ENCODE data around the gene CNPY3.
"Not testable (repeated sequence)": the region's sequence is repeated elsewhere in the genome, so short reads cannot be mapped to it uniquely, and the experiment has no call there.

Gene CNPY3

GRCh38 chr6:42928986-42929820, at the start of gene CNPY3:
TSS of gene CNPY3 (plus strand) at chr6:42929480. CDS start at chr6:42929571, 91 bp downstream.
- TF ChIP-seq EZH2 (optimal IDR thresholded peaks at IDR 0.05; ENCODE audit: low read depth, low read length) (no peak), CTCF (IDR thresholded peaks at IDR 0.05; ENCODE audit: low read length) (no peak), EZH2phosphoT487 (IDR thresholded peaks at IDR 0.05; ENCODE audit: low read length) (no peak)
- peak; percentile 96 for DNase-seq
- no peaks in the 10 kb centered on the region; the same call in 1 of the 2 replicates for H4K20me1 ChIP-seq (ENCODE audit: insufficient read depth, low read length)

DNA sequence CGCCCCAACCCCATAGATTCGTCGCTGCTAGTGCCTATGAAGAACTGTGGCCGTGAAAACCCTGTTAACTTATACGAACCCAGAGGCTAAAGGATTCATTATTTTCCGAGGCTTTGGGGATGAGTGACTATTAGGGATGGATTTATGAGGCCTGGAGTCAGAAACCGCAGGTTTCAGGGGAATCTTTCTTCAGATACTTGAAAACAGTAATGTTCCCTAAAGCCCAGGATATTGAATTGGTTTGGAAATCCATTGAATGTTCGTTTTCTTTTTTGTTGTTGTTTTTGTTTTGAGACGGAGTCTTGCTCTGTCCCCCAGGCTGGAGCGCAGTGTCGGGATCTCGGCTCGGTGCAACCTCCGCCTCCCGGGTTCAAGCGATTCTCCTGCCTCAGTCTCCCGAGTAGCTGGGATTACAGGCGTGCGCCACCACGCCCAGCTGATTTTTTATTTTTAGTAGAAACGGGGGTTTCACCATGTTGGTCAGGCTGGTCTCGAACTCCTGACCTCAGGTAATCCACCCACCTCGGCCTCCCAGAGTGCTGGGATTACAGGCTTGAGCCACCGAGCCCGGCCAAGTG, 49.0 kb upstream of the CNPY3 start:
- Histone ChIP-seq H3F3A (ENCODE audit: insufficient read depth, low read length) (peaks cover 12% of the 10 kb centered on the region; the same call in 1 of the 2 replicates), H3K4me2 (ENCODE audit: low read depth, low read length) (peak overlapping the region; percentile 76), H3K27ac (ENCODE audit: low read length) (peak overlapping the region; percentile 85; the same call in 1 of the 2 replicates), H3K36me3 (replicated peaks; ENCODE audit: insufficient read depth, low read length) (peaks cover 14% of the 10 kb centered on the region), H3K4me3 (ENCODE audit: low read length) (peak overlapping the region; percentile 88), H3K9ac (ENCODE audit: low read length) (peak overlapping the region; percentile 98), H2AFZ (ENCODE audit: low read length) (peak overlapping the region; percentile 99), H3K79me2 (ENCODE audit: low read length) (peaks cover 52% of the 10 kb centered on the region)
- not testable (repeated sequence) for H3K9me2 ChIP-seq (replicated peaks; ENCODE audit: insufficient read depth, low read length); H3K9me3 ChIP-seq (replicated peaks; ENCODE audit: insufficient read depth, low read length); H3K27me3 ChIP-seq (replicated peaks; ENCODE audit: insufficient read depth, low read length); H3K4me1 ChIP-seq (ENCODE audit: low read length); DNase-seq; H4K20me1 ChIP-seq (ENCODE audit: insufficient read depth, low read length)

More at GRCh38 chr6:42928986-42929820, at the start of gene CNPY3:
- H2AFZ ChIP-seq (ENCODE audit: low read length) = peak within 1 kb of the TSS; percentile 88
- no peaks in the 10 kb centered on the region for H3K9me2 ChIP-seq (replicated peaks; ENCODE audit: insufficient read depth, low read length)
- H3K9ac ChIP-seq (ENCODE audit: low read length) = peak within 1 kb of the TSS; percentile 92
- no peaks in the 10 kb centered on the region for H3K27me3 ChIP-seq (replicated peaks; ENCODE audit: insufficient read depth, low read length)
- H3K4me1 ChIP-seq (ENCODE audit: low read length) = 0 out of 2 replicates have a peak, but pooled peaks cover 4% of the 10 kb centered on the region
- H3K4me2 ChIP-seq (ENCODE audit: low read depth, low read length) = peak within 1 kb of the TSS; percentile 95
- H3F3A ChIP-seq (ENCODE audit: insufficient read depth, low read length) = peaks cover 27% of the 10 kb centered on the region
- peaks cover 2% of the 10 kb centered on the region; the same call in 1 of the 2 replicates for H3K36me3 ChIP-seq (replicated peaks; ENCODE audit: insufficient read depth, low read length)
- H3K4me3 ChIP-seq (ENCODE audit: low read length) = peak within 1 kb of the TSS; percentile 92
- H3K27ac ChIP-seq (ENCODE audit: low read length) = peak within 1 kb of the TSS; percentile 98
- no peaks in the 10 kb centered on the region for H3K9me3 ChIP-seq (replicated peaks; ENCODE audit: insufficient read depth, low read length)
- peaks cover 41% of the 10 kb centered on the region for H3K79me2 ChIP-seq (ENCODE audit: low read length)

- H2AFZ ChIP-seq (ENCODE audit: low read length); H3K9me2 ChIP-seq (replicated peaks; ENCODE audit: insufficient read depth, low read length); H3K4me1 ChIP-seq (ENCODE audit: low read length); H4K20me1 ChIP-seq (ENCODE audit: insufficient read depth, low read length); H3K27ac ChIP-seq (ENCODE audit: low read length); H3K27me3 ChIP-seq (replicated peaks; ENCODE audit: insufficient read depth, low read length); DNase-seq; H3K9me3 ChIP-seq (replicated peaks; ENCODE audit: insufficient read depth, low read length): not testable (repeated sequence)
- 0 out of 2 replicates have a peak, but pooled peaks have one; percentile 2 for TF ChIP-seq CTCF (IDR thresholded peaks at IDR 0.05; ENCODE audit: low read length)
- Histone ChIP-seq H3K36me3 (replicated peaks; ENCODE audit: insufficient read depth, low read length) (peaks cover 16% of the 10 kb centered on the region), H3K79me2 (ENCODE audit: low read length) (peaks cover 57% of the 10 kb centered on the region), H3K4me2 (ENCODE audit: low read depth, low read length) (peak overlapping the region; percentile 76; the same call in 1 of the 2 replicates), H3K4me3 (ENCODE audit: low read length) (peak overlapping the region; percentile 88), H3F3A (ENCODE audit: insufficient read depth, low read length) (peaks cover 13% of the 10 kb centered on the region), H3K9ac (ENCODE audit: low read length) (peak overlapping the region; percentile 98; the same call in 1 of the 2 replicates)
Observed at GRCh38 chr6:42880871-42881270, 48.4 kb upstream of the CNPY3 start.

All from MM.1S (cell line).